A673 (cell line): ENCODE data around the gene PARD6G. TPM values are rescaled to one million over a fixed set of nuclear protein-coding genes. Genes with fewer than 3 reads are reported as not detected.

Experiments
- BruUV-seq: library from RNA; stranded (reverse); fragments of 400-500 nt; replicated peaks from 2 replicates; lab custom pipeline; 2021; lab: Mats Ljungman, UMichigan
- CTCF ChIA-PET: fragments of 300-600 bp; sonication (Branson Sonifier 250); formaldehyde crosslinking; loops from one replicate; lab custom pipeline; 2022; ENCODE audit warnings: antibody characterized with exemption; lab: Charles Lee
- POLR2A ChIA-PET: fragments of 300-600 bp; sonication (Branson Sonifier 250); formaldehyde crosslinking; loops from one replicate; lab custom pipeline; 2022; ENCODE audit warnings: antibody characterized with exemption; ENCODE audit not compliant: low non-redundant PET; lab: Charles Lee
- DNase-seq: peaks from one replicate; pipeline ENCODE4 v3.0.0-alpha.2; 2015; ENCODE audit warnings: low spot score
- H3K27ac ChIP-seq: fragments of 200-600 bp; sonication (generic); 2 replicates; pipeline ENCODE4 v1.5.1; 2016; ENCODE audit warnings: mixed run types, low read depth, mild to moderate bottlenecking, mixed read lengths, antibody characterized with exemption, low read length; ENCODE audit not compliant: poor library complexity, severe bottlenecking
- H3K27me3 ChIP-seq: fragments of 200-600 bp; sonication (generic); replicated peaks from 2 replicates; pipeline ENCODE4 v1.6.1; 2017; ENCODE audit warnings: mixed run types, low read depth, mild to moderate bottlenecking, mixed read lengths, antibody characterized with exemption, low read length; ENCODE audit not compliant: insufficient read depth, poor library complexity
- H3K36me3 ChIP-seq: fragments of 200-600 bp; sonication (generic); 2 replicates; pipeline ENCODE4 v1.6.1; 2016; ENCODE audit warnings: mixed run types, mild to moderate bottlenecking, mixed read lengths, antibody characterized with exemption, low read length; ENCODE audit not compliant: insufficient read depth, poor library complexity, severe bottlenecking
- H3K4me1 ChIP-seq: fragments of 200-600 bp; sonication (generic); 2 replicates; pipeline ENCODE4 v1.6.1; 2017; ENCODE audit warnings: mixed run types, mild to moderate bottlenecking, mixed read lengths, antibody characterized with exemption, low read length; ENCODE audit not compliant: insufficient read depth, poor library complexity, severe bottlenecking
- H3K4me3 ChIP-seq: fragments of 200-600 bp; sonication (generic); 2 replicates; pipeline ENCODE4 v1.5.1; 2016; ENCODE audit warnings: low read depth, mixed run types, mild to moderate bottlenecking, mixed read lengths, low read length; ENCODE audit not compliant: poor library complexity, severe bottlenecking
- H3K9me3 ChIP-seq: fragments of 200-600 bp; sonication (generic); 2 replicates; pipeline ENCODE4 v1.6.1; 2016; ENCODE audit warnings: mixed run types, low read depth, mild to moderate bottlenecking, mixed read lengths, antibody characterized with exemption, low read length; ENCODE audit not compliant: poor library complexity, severe bottlenecking
- EZH2 ChIP-seq: fragments of 200-600 bp; sonication (generic); IDR thresholded peaks from 2 replicates; pipeline ENCODE4 v1.6.1; 2017; ENCODE audit warnings: borderline replicate concordance, low read depth, mild to moderate bottlenecking, mixed read lengths, antibody characterized with exemption, low read length; ENCODE audit not compliant: poor library complexity, severe bottlenecking
- intact Hi-C: fragments of 100-400 bp; cut with micrococcal nuclease; formaldehyde crosslinking; loops from one replicate; pipeline ENCODE4 v1.10.0; 2022; ENCODE audit not compliant: unreplicated experiment
- total RNA-seq: library from RNA; stranded (reverse); gene quantifications from 2 replicates; pipeline ENCODE4 v1.2.3, GENCODE V29; 2021
- TF ChIP-seq, protein P1 (sequence below): fragments of 300-800, 200-600 bp; sonication (generic); conservative IDR thresholded peaks from 2 replicates; pipeline ENCODE4 v1.5.1; 2017; ENCODE audit warnings: low read depth, mild to moderate bottlenecking, antibody characterized with exemption, low read length, moderate library complexity, mixed read lengths

Gene PARD6G
- total RNA-seq, 1 experiment from 2014 or later = 7.9 TPM

DNA sequence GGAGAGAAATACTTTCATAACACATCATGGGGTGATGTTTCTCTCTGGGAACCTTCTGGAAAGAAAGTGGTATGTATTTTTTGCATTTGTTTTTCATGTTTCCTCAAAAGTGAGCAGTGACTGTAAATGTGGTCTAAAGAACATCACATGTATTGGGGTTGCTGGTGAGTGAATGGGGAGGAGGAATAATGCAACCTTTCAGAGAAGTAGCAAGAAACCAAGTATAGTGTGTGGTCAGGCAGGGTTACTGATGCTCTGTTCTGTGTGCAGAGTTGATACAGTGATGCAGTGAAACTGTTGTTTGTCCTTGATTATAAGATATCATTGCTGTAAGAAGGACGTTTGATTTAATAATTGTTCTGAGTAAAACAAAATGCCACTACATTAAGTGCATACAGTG is 114.2 kb downstream of the PARD6G start:
- intact Hi-C loops = no loop called here
- peaks cover 44% of the 10 kb centered on the region for H3K36me3 ChIP-seq
- H3K27ac ChIP-seq = no peak overlapping the region
- TF ChIP-seq EZH2 = no peak
- TF ChIP-seq, protein P1, sequence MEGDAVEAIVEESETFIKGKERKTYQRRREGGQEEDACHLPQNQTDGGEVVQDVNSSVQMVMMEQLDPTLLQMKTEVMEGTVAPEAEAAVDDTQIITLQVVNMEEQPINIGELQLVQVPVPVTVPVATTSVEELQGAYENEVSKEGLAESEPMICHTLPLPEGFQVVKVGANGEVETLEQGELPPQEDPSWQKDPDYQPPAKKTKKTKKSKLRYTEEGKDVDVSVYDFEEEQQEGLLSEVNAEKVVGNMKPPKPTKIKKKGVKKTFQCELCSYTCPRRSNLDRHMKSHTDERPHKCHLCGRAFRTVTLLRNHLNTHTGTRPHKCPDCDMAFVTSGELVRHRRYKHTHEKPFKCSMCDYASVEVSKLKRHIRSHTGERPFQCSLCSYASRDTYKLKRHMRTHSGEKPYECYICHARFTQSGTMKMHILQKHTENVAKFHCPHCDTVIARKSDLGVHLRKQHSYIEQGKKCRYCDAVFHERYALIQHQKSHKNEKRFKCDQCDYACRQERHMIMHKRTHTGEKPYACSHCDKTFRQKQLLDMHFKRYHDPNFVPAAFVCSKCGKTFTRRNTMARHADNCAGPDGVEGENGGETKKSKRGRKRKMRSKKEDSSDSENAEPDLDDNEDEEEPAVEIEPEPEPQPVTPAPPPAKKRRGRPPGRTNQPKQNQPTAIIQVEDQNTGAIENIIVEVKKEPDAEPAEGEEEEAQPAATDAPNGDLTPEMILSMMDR = no peak
- no peak overlapping the region for H3K4me3 ChIP-seq
- ChIA-PET CTCF (no interaction called here), POLR2A (no interaction called here)
- no peak for DNase-seq
- no TSS peak for BruUV-seq
- H3K27me3 ChIP-seq = no peaks in the 10 kb centered on the region
- no peaks in the 10 kb centered on the region for H3K9me3 ChIP-seq
- no peaks in the 10 kb centered on the region for H3K4me1 ChIP-seq

- no peak overlapping the region for H3K4me3 ChIP-seq
- ChIA-PET POLR2A (no interaction called here), CTCF (no interaction called here)
- H3K27ac ChIP-seq = no peak overlapping the region
- TF ChIP-seq, protein P1 = no peak
- TF ChIP-seq EZH2 = no peak
- H3K36me3 ChIP-seq = peaks cover 35% of the 10 kb centered on the region
- intact Hi-C loops = no loop called here
- no TSS peak for BruUV-seq
- H3K27me3 ChIP-seq = no peaks in the 10 kb centered on the region
- no peak for DNase-seq
- no peaks in the 10 kb centered on the region for H3K4me1 ChIP-seq
- H3K9me3 ChIP-seq = no peaks in the 10 kb centered on the region
Measured at GRCh38 chr18:80132180-80132812, 115.0 kb downstream of the PARD6G start.

DNA sequence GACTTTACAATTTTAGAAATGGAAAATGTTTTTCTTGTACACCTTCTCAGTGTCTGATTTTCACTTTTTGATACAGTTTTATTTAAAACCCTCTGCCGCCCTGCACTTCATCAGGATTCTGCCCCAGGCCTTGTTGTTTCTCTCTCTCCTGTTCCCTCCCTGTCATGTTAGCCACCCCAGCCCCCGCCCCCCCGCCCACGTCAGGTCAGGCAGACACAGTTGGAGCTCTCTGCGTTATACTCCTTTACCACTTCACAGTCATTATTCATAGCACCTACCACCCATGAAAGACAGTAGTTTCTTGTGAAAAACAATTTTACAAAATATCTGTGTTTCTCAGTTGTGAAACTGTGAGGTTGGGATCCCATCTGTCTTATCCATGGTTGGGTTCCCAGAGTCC is 116.8 kb downstream of the PARD6G start:
- ChIA-PET POLR2A (interaction anchor here (0.6 kb wide), 1 partner anchor 73 kb away, joined by 3 read pairs; no protein-coding TSS in a partner anchor), CTCF (no interaction called here)
- Histone ChIP-seq H3K9me3 (no peaks in the 10 kb centered on the region), H3K36me3 (peaks cover 26% of the 10 kb centered on the region), H3K4me3 (no peak overlapping the region), H3K27me3 (no peaks in the 10 kb centered on the region), H3K27ac (no peak overlapping the region), H3K4me1 (no peaks in the 10 kb centered on the region)
- intact Hi-C loops = no loop called here
- no peak for DNase-seq
- TF ChIP-seq, protein P1 = no peak
- no peak for TF ChIP-seq EZH2
- no TSS peak for BruUV-seq
